MM.1S (cell line): ENCODE measurements around the gene P2RX3.

Source experiments
- CTCF ChIP-seq: fragments of 300-600 bp; sonication (generic); IDR thresholded peaks from 2 replicates; pipeline ENCODE4 v1.5.1; 2016; ENCODE audit warnings: antibody characterized with exemption, low read length, mixed read lengths
- EZH2 ChIP-seq: fragments of 300-600 bp; sonication (generic); optimal IDR thresholded peaks from 2 replicates; pipeline ENCODE3; 2017; ENCODE audit warnings: low read depth, mild to moderate bottlenecking, antibody characterized with exemption, low read length, mixed read lengths
- EZH2phosphoT487 ChIP-seq: fragments of 300-600 bp; sonication (generic); IDR thresholded peaks from 2 replicates; pipeline ENCODE4 v1.6.1; 2018; ENCODE audit warnings: antibody characterized with exemption, low read length

- TF ChIP-seq EZH2phosphoT487 (no peak), EZH2 (no peak), CTCF (no peak)
Observed at GRCh38 chr11:57413681-57414080, 75.5 kb downstream of the P2RX3 start.
